ENCODE data around the gene ACSBG1.

ACSBG1 gene

DNA sequence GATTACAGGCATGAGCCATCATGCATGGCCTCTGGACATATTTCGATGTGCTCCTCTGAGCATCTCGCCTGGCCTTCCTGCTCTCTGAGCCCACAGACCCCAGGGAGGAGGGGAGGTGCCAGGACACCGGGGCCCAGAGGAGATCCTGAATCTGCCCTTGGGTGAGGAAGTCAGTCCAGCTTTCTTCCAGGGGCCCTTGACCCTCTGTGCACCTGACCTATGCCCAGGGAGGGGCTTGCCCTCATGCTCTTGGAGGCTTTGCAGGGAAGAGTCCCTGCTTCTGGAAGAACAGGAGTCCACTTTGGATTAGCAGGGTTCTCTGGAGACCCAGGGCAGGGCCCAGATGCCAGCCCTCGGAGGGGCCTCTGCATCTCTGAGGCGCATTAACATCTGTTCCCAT is 1.4 kb downstream of the ACSBG1 start:
- DNase-seq (ENCODE audit: insufficient read length) (no peak), FAIRE-seq (no peak)
- no peak for TF ChIP-seq TAF1 (IDR thresholded peaks at IDR 0.05; ENCODE audit: borderline replicate concordance, low read depth, low read length)

DNA sequence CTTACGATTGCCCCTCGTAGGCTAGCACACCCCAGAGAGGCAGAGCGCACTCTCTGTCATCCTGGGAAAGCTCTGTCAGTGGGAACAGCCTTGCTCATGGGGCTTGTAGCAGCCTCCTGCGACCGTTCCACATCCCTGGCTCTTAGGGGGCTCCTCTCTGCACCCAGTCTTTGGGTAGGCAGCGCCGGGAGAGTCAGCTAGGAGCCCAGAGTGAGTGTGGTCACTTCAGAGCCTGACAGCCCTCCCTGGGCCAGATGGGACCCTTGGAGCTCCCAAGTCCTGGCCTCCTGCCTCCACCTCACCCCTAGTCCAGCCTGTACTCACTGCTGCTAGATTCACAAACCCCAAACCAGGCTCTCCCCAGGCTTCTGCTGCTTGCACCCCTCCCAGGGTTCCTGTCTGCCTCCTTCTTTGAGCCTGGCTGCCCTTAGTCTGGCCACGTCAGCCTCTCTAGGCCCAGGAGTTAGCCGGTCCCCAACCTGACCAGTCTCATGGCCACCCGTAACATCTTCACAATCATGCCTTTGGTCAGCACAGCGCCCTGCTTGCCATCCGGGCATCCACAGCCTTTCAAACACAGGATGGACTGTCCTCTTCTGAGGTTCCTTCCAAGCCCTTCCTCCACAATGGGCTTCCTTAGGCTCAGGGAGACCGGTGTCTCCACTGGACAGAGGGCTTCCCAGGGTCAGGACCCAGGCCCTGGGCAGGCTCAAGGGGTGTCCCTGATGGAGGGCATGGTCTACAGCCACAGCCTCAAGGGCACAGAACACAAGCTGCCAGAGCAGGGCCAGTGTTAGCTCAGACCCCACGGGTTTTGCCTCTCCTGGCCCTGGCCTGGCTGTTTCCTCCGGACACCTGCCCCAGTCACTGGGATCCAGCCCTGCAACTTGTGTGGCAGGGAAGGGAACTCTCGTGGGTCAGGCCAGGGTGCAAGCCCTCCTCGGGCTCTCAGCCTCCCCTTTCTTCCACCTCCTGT is 4.6 kb downstream of the ACSBG1 start:
- no peak for TF ChIP-seq POLR2A (IDR thresholded peaks at IDR 0.05; ENCODE audit: low read depth, low read length)
- TF ChIP-seq POLR2AphosphoS5 (IDR thresholded peaks at IDR 0.05; ENCODE audit: low read depth, low read length): no peak
- no peak for TF ChIP-seq TAF1 (IDR thresholded peaks at IDR 0.05; ENCODE audit: borderline replicate concordance, low read depth, low read length)
- no peak for FAIRE-seq

DNA sequence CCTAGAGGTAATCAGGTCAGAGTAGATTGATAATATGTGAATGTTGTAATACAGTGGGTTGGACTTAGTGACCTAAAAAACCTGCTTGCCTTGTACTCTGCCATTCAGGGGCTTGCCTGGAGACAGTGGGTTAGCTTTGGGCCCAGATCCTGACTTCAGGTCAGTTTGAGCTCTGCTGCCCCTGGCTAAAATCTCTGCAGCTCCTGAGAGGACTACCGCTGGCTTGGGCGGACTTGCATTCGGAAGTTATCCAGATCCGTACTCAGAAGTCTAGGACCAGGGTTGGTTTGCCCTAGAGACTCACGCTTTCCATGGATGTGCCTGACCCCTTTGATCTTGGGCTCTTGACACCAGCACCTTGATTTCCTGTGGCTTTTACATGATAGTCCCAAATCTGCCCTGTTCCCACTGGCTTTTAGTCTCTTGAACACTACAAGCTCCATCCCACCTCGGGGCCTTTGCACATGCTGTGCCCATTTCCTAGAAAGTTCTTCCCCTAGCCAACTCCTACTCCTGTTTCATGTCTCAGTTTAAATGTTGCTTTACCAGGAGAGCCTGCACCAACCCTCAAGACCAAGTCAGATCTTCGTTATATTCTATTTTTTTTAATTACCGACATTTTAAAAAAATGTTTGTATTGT is 5.9 kb downstream of the ACSBG1 start:
- no peak for FAIRE-seq
- no peak for DNase-seq (ENCODE audit: insufficient read length)
- TF ChIP-seq POLR2AphosphoS5 (IDR thresholded peaks at IDR 0.05; ENCODE audit: low read depth, low read length): no peak
- no peak for TF ChIP-seq POLR2A (IDR thresholded peaks at IDR 0.05; ENCODE audit: low read depth, low read length)
- TF ChIP-seq TAF1 (IDR thresholded peaks at IDR 0.05; ENCODE audit: borderline replicate concordance, low read depth, low read length): no peak

More for the DNA sequence above, 4.6 kb downstream of the ACSBG1 start:
- no peak for DNase-seq (ENCODE audit: insufficient read length)

DNA sequence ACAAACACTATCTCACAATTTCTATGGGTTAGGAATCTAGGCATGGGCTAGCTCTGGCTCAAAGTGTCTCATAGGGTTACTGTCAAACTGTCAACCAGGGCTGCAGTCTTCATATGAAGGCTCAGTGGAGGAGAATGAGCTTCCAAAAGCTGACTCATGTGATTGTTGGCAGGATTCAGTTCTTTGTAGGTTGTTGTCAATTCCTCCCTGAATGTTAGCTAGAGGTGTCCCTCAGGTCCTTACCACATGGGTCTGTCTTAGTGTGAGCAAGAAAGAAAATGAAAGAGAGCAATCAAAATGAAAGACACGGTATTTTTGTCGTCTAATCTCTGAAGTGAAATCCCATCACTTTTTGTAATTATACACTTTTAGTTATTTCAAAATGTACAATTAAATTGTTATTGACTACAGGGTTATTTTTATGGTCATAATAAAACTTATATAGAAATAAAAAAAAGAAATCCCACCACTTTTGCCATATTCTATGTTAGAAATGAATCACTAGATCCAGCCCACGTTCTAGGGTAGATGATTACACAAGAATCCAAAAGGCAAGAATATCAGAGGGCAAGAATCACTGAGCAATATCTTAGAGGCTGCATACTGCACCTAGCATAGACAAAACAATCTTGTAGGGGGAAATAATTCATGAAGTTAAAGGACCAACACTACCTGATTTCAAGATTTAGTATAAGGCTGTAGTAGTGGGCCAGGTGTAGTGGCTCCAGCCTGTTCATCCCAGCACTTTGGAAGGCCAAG is 8.4 kb downstream of the ACSBG1 start:
- no peak for DNase-seq (ENCODE audit: insufficient read length)
- peak; percentile 84 for FAIRE-seq
- no peak for TF ChIP-seq POLR2A (IDR thresholded peaks at IDR 0.05; ENCODE audit: low read depth, low read length)

DNA sequence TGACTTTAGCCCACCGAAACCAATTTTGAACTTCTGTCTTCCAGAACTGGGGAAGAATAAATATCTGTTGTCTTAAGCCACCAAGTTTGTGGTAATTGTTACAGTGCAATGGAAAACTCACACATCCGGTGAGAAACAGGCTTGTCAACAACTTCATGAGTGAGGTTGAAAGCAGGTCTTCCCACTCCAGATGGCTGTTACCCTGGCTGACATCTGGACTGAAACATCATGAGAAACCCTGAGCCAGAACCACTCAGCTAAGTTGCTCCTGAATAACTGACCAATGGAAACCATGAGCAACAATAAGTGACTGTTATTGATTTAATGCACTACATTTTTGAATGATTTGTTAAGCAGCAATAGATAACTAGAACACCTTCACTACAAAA is 10.3 kb downstream of the ACSBG1 start:
- no peak for DNase-seq (ENCODE audit: insufficient read length)
- no peak for FAIRE-seq
- no peak for TF ChIP-seq POLR2AphosphoS5 (IDR thresholded peaks at IDR 0.05; ENCODE audit: low read depth, low read length)
- no peak for TF ChIP-seq TAF1 (IDR thresholded peaks at IDR 0.05; ENCODE audit: borderline replicate concordance, low read depth, low read length)
- TF ChIP-seq POLR2A (IDR thresholded peaks at IDR 0.05; ENCODE audit: low read depth, low read length): no peak

DNA sequence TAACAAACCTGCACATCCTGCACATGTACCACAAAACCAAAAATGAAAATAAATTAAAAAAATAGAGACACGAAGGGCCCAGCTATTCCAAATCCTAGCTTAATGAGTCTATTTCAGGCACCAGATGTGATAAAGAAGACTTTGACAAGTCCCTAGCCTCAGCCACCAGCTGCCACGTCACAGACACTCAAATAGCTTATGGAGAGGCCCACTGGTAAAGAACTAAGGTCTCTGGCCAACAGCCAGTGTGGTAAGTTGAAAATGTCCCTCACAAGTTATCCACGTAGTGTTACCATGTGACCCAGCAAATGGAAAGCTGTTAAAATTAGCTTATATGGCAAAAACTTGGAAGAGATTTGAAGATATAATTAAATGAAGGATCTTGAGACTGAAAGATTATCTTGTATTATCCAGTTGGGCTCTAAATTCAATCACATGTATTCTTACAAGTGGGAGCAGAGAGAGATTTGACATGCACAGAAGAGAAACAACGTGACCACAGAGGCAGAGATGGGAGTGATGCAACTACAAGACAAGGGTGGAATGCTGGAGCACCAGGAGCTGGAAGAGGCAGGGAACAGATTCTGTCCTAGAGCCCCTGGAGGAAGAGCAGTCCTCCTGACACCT is 10.9 kb downstream of the ACSBG1 start:
- FAIRE-seq (peak; percentile 30), DNase-seq (ENCODE audit: insufficient read length) (no peak)
- no peak for TF ChIP-seq TAF1 (IDR thresholded peaks at IDR 0.05; ENCODE audit: borderline replicate concordance, low read depth, low read length)
- TF ChIP-seq POLR2AphosphoS5 (IDR thresholded peaks at IDR 0.05; ENCODE audit: low read depth, low read length): no peak
- TF ChIP-seq POLR2A (IDR thresholded peaks at IDR 0.05; ENCODE audit: low read depth, low read length): no peak

DNA sequence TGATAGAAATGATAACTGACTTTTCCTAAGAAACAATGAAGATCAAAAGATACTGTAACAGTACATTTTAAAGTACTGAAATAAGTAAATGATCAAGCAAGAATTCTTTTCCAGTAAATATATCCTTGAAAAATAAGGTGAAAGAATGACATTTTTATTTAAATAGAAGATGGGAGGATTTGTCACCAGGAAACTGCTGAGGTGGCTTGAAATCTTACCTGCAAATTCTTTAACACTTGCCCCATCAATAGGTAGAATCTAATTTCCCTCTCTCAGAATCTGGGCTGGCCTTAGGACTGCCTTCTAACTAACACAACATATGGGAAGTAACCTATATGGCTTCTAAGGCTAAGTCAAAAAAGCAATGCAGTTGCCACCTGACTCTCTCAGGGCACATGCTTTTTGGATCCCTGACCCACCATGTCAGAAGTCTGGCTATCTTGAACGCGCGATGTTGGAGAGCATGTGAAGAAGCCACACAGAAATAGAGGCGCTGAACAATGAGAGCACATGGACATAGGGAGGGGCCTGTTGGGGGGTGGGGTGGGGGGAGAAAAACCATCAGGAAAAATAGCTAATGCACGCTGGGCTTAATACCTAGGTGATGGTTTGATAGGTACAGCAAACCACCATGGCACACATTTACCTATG is 11.5 kb downstream of the ACSBG1 start:
- FAIRE-seq (no peak), DNase-seq (ENCODE audit: insufficient read length) (no peak)
- no peak for TF ChIP-seq POLR2AphosphoS5 (IDR thresholded peaks at IDR 0.05; ENCODE audit: low read depth, low read length)
- no peak for TF ChIP-seq POLR2A (IDR thresholded peaks at IDR 0.05; ENCODE audit: low read depth, low read length)
- no peak for TF ChIP-seq TAF1 (IDR thresholded peaks at IDR 0.05; ENCODE audit: borderline replicate concordance, low read depth, low read length)

DNA sequence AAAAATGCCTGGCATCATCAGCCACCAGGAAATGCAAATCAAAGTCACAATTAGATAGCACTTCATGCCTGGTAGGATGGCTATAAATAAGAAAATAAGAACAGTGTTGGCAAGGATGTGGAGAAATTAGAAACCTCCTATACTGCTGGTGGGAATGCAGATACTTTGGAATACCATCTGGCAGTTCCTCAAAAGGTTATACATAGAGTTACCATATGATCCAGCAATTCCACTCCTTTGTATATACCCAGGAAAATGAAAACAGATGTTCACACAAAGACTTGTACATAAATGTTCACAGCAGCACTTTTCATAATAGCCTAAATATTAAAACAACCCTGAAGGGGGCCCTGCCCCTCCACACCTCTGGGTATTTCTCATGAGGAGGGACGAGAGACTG is 13.7 kb downstream of the ACSBG1 start:
- TF ChIP-seq POLR2AphosphoS5 (IDR thresholded peaks at IDR 0.05; ENCODE audit: low read depth, low read length) (no peak), POLR2A (IDR thresholded peaks at IDR 0.05; ENCODE audit: low read depth, low read length) (no peak), TAF1 (IDR thresholded peaks at IDR 0.05; ENCODE audit: borderline replicate concordance, low read depth, low read length) (no peak)
- no peak for FAIRE-seq
- DNase-seq (ENCODE audit: insufficient read length): no peak

DNA sequence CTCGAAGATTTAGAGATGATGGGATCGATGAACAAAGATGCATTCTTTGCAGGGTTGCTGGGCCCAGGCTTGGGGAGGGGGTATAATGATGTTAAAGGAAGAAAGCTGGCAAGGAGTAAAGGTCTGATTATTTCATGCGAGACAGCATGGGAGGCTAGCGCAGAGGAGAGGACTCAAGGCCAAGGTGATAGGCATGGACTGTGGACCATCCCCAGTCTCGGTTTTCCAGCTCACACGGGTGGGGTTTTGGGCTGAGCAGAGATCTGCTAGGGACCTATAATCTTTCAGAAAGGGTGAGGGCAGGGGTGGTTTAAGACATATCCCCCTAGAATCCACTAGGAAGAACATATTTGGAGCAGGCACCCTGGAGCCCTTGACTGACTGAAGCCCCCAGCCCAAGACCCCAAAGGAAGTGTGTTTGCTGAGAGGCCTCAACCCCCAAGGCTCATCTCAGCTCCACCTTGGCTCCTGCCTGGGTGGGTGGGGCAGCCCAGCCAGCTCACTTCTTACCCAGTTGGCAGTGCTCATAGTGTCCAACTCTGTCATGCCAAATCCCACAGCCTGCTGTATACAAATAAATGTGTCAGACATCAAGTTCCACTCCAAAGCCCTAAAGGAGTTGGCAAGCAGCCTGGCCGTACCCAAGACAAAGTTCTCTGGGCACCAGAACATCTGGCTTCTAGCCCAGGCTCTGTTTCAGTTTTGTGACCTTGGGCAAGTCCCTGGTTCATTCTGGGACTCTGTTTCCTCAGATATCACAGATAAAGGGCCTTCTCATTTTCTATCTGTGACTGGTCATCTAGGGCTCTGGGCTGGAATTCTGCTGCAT is 17.9 kb downstream of the ACSBG1 start:
- TF ChIP-seq POLR2A (IDR thresholded peaks at IDR 0.05; ENCODE audit: low read depth, low read length) (no peak), TAF1 (IDR thresholded peaks at IDR 0.05; ENCODE audit: borderline replicate concordance, low read depth, low read length) (no peak), POLR2AphosphoS5 (IDR thresholded peaks at IDR 0.05; ENCODE audit: low read depth, low read length) (no peak)
- FAIRE-seq: no peak

DNA sequence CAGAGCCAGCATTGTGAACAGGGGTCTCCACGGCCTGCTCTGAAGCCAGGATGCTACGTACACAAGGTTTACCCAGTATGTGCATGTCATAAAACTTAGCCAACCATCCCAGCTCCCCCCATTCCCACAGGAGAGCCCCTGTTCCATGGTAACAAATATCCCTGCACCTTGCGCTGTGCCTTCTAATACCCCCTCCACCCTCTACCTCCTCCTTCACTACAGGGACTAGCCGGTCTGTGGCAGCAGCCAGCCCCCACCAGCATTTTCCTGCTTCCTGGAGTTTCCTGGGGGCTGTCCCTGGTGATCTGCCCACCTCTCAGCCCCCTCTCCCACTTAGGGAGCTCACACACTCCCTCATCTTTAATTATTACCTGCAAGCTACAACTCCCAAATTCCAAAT is 20.4 kb downstream of the ACSBG1 start:
- FAIRE-seq: no peak
- no peak for DNase-seq (ENCODE audit: insufficient read length)
- no peak for TF ChIP-seq POLR2A (IDR thresholded peaks at IDR 0.05; ENCODE audit: low read depth, low read length)
- no peak for TF ChIP-seq POLR2AphosphoS5 (IDR thresholded peaks at IDR 0.05; ENCODE audit: low read depth, low read length)
- no peak for TF ChIP-seq TAF1 (IDR thresholded peaks at IDR 0.05; ENCODE audit: borderline replicate concordance, low read depth, low read length)

More for the DNA sequence above, 17.9 kb downstream of the ACSBG1 start:
- no peak for DNase-seq (ENCODE audit: insufficient read length)

Data from GM12892 (cell line).